SK-N-MC (cell line): ENCODE data around the gene PBX4.

Experiments
- EZH2 ChIP-seq: fragments of 200-600 bp; sonication (generic); IDR thresholded peaks from one replicate; pipeline ENCODE4 v1.6.1; 2017; ENCODE audit warnings: antibody characterized with exemption
- FOXP2 ChIP-seq: optimal IDR thresholded peaks from 2 replicates; pipeline ENCODE3; 2011; ENCODE audit warnings: mild to moderate bottlenecking, moderate library complexity; ENCODE audit not compliant: insufficient read depth; ENCODE audit errors: extremely low read length, control extremely low read depth
- POLR2AphosphoS5 ChIP-seq: IDR thresholded peaks from 2 replicates; pipeline ENCODE4 v1.6.1; 2012; ENCODE audit warnings: mild to moderate bottlenecking, low read depth, low read length, borderline replicate concordance

DNA sequence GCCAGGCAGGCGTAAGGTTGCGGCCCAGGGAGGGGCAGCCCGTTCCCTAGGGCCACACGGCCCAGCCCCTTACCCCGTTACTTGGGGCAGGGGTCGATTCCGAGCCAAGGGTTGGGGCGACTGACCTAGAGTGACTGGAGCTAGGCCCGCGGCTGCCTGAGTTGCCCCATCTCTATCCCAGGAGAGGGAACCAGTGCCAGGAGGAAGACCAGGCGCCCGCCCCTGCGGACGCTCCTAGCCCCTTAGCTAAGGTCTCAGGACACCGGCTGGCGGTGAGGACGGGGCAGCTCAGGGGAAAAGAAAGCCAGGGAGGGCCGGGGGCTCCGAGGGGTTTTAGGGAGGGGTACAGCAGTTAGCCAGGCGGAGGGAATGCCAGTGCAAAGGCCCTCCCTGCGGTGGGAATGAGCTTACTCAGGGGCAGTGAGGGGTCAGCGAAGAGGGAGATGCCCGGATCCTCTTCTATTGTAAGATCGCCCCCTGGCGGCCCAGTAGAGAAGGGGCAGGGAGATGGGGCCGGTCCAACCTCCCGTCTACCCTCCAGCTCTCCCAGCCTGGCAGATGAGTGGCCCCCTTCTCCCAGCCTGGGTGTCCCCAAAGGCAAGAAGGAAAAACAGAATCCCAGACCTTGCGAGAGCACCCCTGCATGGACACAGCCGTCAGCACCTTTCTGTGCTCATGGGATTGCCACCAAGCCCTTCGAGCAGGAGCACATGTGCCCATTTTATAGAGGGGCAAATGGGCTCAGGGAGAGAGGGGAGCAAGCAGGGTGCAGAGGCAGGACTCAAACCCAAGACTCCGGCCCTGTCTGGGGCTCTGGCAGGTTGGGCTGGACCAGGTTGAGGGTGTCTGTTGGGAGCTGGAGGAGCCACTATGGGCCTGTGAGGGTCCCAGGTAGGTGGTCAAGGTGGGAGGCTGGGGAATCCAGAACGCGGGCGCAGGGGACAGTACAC, 64.1 kb downstream of the PBX4 start:
- no peak for TF ChIP-seq POLR2AphosphoS5
- TF ChIP-seq EZH2 = no peak
- no peak for TF ChIP-seq FOXP2
